Spleen (tissue), 11 donors: ENCODE data around the gene NHLRC4. TPM values are rescaled to one million over a fixed set of nuclear protein-coding genes. Genes with fewer than 3 reads are reported as not detected.

ENCODE experiments used
- DNase-seq: peaks from one replicate; pipeline ENCODE4 v3.0.0-alpha.2; 2020
- H3K27ac ChIP-seq, 8 donors: fragments of 200-600 bp; sonication (generic) in 7 of 8; 1 replicate in 4 of 8; 2 replicates in 4 of 8; pipeline versions ENCODE4 v1.5.0 to v1.8.0; 2016 to 2021; ENCODE audit warnings: inconsistent platforms in 4 of 8, mild to moderate bottlenecking in 4 of 8, moderate library complexity in 1 of 8
- H3K27me3 ChIP-seq, 7 donors: fragments of 200-600 bp; sonication (generic) in 6 of 7; replicated peaks in 1 of 7; 1 replicate in 4 of 7; 2 replicates in 3 of 7; pipeline versions ENCODE4 v1.5.0 to v1.8.0; 2016 to 2021; ENCODE audit warnings: inconsistent platforms in 3 of 7, mild to moderate bottlenecking in 1 of 7
- H3K36me3 ChIP-seq, 6 donors: fragments of 200-600 bp; sonication (generic) in 5 of 6; 1 replicate in 4 of 6; 2 replicates in 2 of 6; pipeline versions ENCODE4 v1.5.0 to v1.8.0; 2016 to 2021; ENCODE audit warnings: inconsistent platforms in 2 of 6
- H3K4me1 ChIP-seq, 6 donors: fragments of 200-600 bp; sonication (generic) in 5 of 6; 1 replicate in 3 of 6; 2 replicates in 3 of 6; pipeline versions ENCODE4 v1.5.0 to v1.8.0; 2016 to 2021; ENCODE audit warnings: inconsistent platforms in 3 of 6
- H3K4me3 ChIP-seq, 8 donors: fragments of 200-600 bp; sonication (generic) in 7 of 8; 1 replicate in 4 of 8; 2 replicates in 4 of 8; pipeline versions ENCODE4 v1.5.0 to v1.8.0; 2016 to 2021; ENCODE audit warnings: inconsistent platforms in 4 of 8, mild to moderate bottlenecking in 4 of 8, moderate library complexity in 2 of 8
- H3K9me3 ChIP-seq, 8 donors: fragments of 200-600 bp; sonication (generic) in 7 of 8; 1 replicate in 4 of 8; 2 replicates in 4 of 8; pipeline versions ENCODE4 v1.5.0 to v1.8.0; 2016 to 2021; ENCODE audit warnings: inconsistent platforms in 4 of 8
- CTCF ChIP-seq, 11 experiments: fragments of 200-600 bp in 7 of 11; fragments of 450-650 bp in 4 of 11; sonication (generic) in 4 of 11; IDR thresholded peaks in 8 of 11; conservative IDR thresholded peaks in 3 of 11; 1 replicate in 7 of 11; 2 replicates in 4 of 11; pipeline versions ENCODE4 v1.4.0 to v1.8.0; 2016 to 2021; ENCODE audit warnings: antibody characterized with exemption in 11 of 11, inconsistent platforms in 4 of 11, mild to moderate bottlenecking in 1 of 11
- POLR2A ChIP-seq, 3 donors: fragments of 450-650 bp; IDR thresholded peaks; one replicate each; pipeline ENCODE4 v1.5.1; 2017; ENCODE audit warnings: antibody characterized with exemption in 3 of 3, mild to moderate bottlenecking in 1 of 3
- POLR2AphosphoS5 ChIP-seq, 3 donors: sonication (generic); formaldehyde crosslinking; IDR thresholded peaks; one replicate each; pipeline ENCODE4 v1.5.1; 2017; ENCODE audit warnings: antibody characterized with exemption in 3 of 3
- WGBS, 5 donors: extraction: QIAGEN DNeasy Blood & Tissue Kit in 3 of 5; methylation state at CpG; one replicate each; pipeline versions ENCODE4 v1.1.5 to v1.1.7; 2013 to 2018; 5-methylcytosine and 5-hydroxymethylcytosine counted together
- intact Hi-C: fragments of 100-400 bp; cut with DNase I; formaldehyde crosslinking; loops from one replicate; pipeline ENCODE4 v1.15.0; 2023; ENCODE audit warnings: low total_unique reads
- polyA plus RNA-seq, 3 donors: library from polyadenylated mRNA; stranded (reverse); fragments of 200-250 nt; gene quantifications; one replicate each; pipeline ENCODE4 v1.2.1, GENCODE V29; 2013
- total RNA-seq, 7 donors: library from RNA; depleted of rRNA in 3 of 7; stranded (reverse); fragments of >200 nt in 3 of 7; fragmentation: NEBNext Ultra II Directional in 4 of 7; extraction: Animal tissue kit (Norgen Biotek cat#: 25700) in 4 of 7; gene quantifications; one replicate each; pipeline versions ENCODE4 v1.1.0 to v1.2.1, GENCODE V29; 2016 to 2021
- donor health status: healthy with polysubstance abuse.
- donor health status: DM: no; HTN: no; CAD: no; lungs with moderate emphysema.
- donor health status: DM: no; HTN: no; CAD: no.
- donor health status: Bipolar disorder and iron deficiency.
- donor health status: healthy.
- donor health status: DM: no; HTN: no; CAD: no.
- donor health status: DM: yes; HTN: yes; CAD: no.

Gene NHLRC4
- total and polyA plus RNA-seq, 10 donors = 1.5 to 8.8 (median 4.2) TPM

- 78 to 87% (median 86%) methylated on average over 5 to 15 of the region's 15 CpGs for WGBS, 5 donors
- TF ChIP-seq POLR2A (IDR thresholded peaks at IDR 0.05) (no peak), CTCF (IDR thresholded peaks at IDR 0.05 in 8 of 11, conservative IDR thresholded peaks at IDR 0.05 in 3 of 11) (no peak), POLR2AphosphoS5 (IDR thresholded peaks at IDR 0.05) (no peak)
- peaks cover 0 to 31% (median 11%) of the 10 kb centered on the region in 6 donors for H3K4me1 ChIP-seq
- DNase-seq = no peak
- peaks cover 10 to 56% (median 37%) of the 10 kb centered on the region in 7 donors for H3K27me3 ChIP-seq
- H3K36me3 ChIP-seq = peaks cover 0 to 6% (median 4%) of the 10 kb centered on the region in 6 donors
- no peaks in the 10 kb centered on the region for H3K9me3 ChIP-seq
- no peak overlapping the region for H3K4me3 ChIP-seq
- H3K27ac ChIP-seq = no peak overlapping the region
- intact Hi-C loops = no loop called here
These were observed 7.8 kb upstream of the NHLRC4 start for GRCh38 chr16:559021-559380.

- Histone ChIP-seq H3K27me3 (peaks cover 10 to 56% (median 37%) of the 10 kb centered on the region in 7 donors), H3K9me3 (no peaks in the 10 kb centered on the region), H3K36me3 (no peaks in the 10 kb centered on the region), H3K4me3 (peak overlapping the region in 2 of 8 donors; percentile 10 to 54), H3K27ac (no peak overlapping the region), H3K4me1 (peaks cover 0 to 25% (median 10%) of the 10 kb centered on the region in 6 donors)
- 11 to 43% (median 16%) methylated on average over 12 to 62 of the region's 62 CpGs for WGBS, 5 donors
- DNase-seq = no peak
- TF ChIP-seq CTCF (IDR thresholded peaks at IDR 0.05 in 8 of 11, conservative IDR thresholded peaks at IDR 0.05 in 3 of 11) = no peak
- TF ChIP-seq POLR2AphosphoS5 (IDR thresholded peaks at IDR 0.05) = no peak
- TF ChIP-seq POLR2A (IDR thresholded peaks at IDR 0.05) = no peak
- intact Hi-C loops = no loop called here
These were observed 7.2 kb upstream of the NHLRC4 start for GRCh38 chr16:559411-560203.

GRCh38 chr16:560204-560700 is 6.6 kb upstream of the NHLRC4 start, which contains the start of gene PRR35:
Gene PRR35 (plus strand): TSS chr16:560394. CDS start chr16:563295, 2,901 bp downstream.
- no peaks in the 10 kb centered on the region for H3K9me3 ChIP-seq
- peaks cover 0 to 27% (median 11%) of the 10 kb centered on the region in 6 donors for H3K4me1 ChIP-seq
- H3K4me3 ChIP-seq = peak within 1 kb of the TSS in 2 of 8 donors; percentile 10 to 54
- intact Hi-C loops = no loop called here
- no peak for DNase-seq
- H3K36me3 ChIP-seq = no peaks in the 10 kb centered on the region
- WGBS, 5 donors = 2 to 11% (median 3%) methylated on average over 15 to 84 of the region's 84 CpGs; no CpG with 5 or more reads in 1 of the 5 donors
- H3K27ac ChIP-seq = no peak within 1 kb of the TSS
- peaks cover 10 to 56% (median 37%) of the 10 kb centered on the region in 7 donors for H3K27me3 ChIP-seq
- TF ChIP-seq POLR2AphosphoS5 (IDR thresholded peaks at IDR 0.05) (no peak), POLR2A (IDR thresholded peaks at IDR 0.05) (no peak), CTCF (IDR thresholded peaks at IDR 0.05 in 8 of 11, conservative IDR thresholded peaks at IDR 0.05 in 3 of 11) (no peak)
